Hepatocyte (in vitro differentiated cells): ENCODE data around the gene MANBA. TPM values are rescaled to one million over a fixed set of nuclear protein-coding genes. Genes with fewer than 3 reads are reported as not detected.

Experiments used
- DNase-seq: peaks from one replicate; pipeline ENCODE4 v3.0.0-alpha.2; 2016; ENCODE audit warnings: low spot score
- H2AFZ ChIP-seq: fragments of 200-600 bp; sonication (generic); 2 replicates; pipeline ENCODE4 v1.6.0; 2016; ENCODE audit warnings: antibody characterized with exemption, mild to moderate bottlenecking
- H3K27ac ChIP-seq: fragments of 200-600 bp; sonication (generic); 2 replicates; pipeline ENCODE4 v1.5.1; 2016; ENCODE audit warnings: mild to moderate bottlenecking
- H3K27me3 ChIP-seq: fragments of 200-600 bp; sonication (generic); 2 replicates; pipeline ENCODE4 v1.6.1; 2016
- H3K36me3 ChIP-seq: fragments of 200-600 bp; sonication (generic); replicated peaks from 2 replicates; pipeline ENCODE4 v1.5.1; 2016; ENCODE audit warnings: low read depth; ENCODE audit not compliant: insufficient read depth
- H3K4me1 ChIP-seq: fragments of 200-600 bp; sonication (generic); 2 replicates; pipeline ENCODE4 v1.5.1; 2016; ENCODE audit warnings: mild to moderate bottlenecking, moderate library complexity; ENCODE audit not compliant: insufficient read depth
- H3K4me2 ChIP-seq: fragments of 200-600 bp; sonication (generic); 2 replicates; pipeline ENCODE4 v1.6.0; 2016
- H3K4me3 ChIP-seq: fragments of 200-600 bp; sonication (generic); 2 replicates; pipeline ENCODE4 v1.5.1; 2016; ENCODE audit warnings: mild to moderate bottlenecking
- H3K79me2 ChIP-seq: fragments of 200-600 bp; sonication (generic); 2 replicates; pipeline ENCODE4 v1.6.0; 2017; ENCODE audit warnings: mild to moderate bottlenecking
- H3K9me2 ChIP-seq: fragments of 200-600 bp; sonication (generic); replicated peaks from 2 replicates; pipeline ENCODE4 v1.6.0; 2017; ENCODE audit warnings: mild to moderate bottlenecking; ENCODE audit not compliant: insufficient read depth
- H3K9me3 ChIP-seq: fragments of 200-600 bp; sonication (generic); 2 replicates; pipeline ENCODE4 v1.5.1; 2016; ENCODE audit warnings: low read depth, mild to moderate bottlenecking
- H4K20me1 ChIP-seq: fragments of 200-600 bp; sonication (generic); 2 replicates; pipeline ENCODE4 v1.6.0; 2016; ENCODE audit warnings: mild to moderate bottlenecking; ENCODE audit not compliant: insufficient read depth, poor library complexity, severe bottlenecking
- CTCF ChIP-seq: fragments of 200-600 bp; sonication (generic); IDR thresholded peaks from 2 replicates; pipeline ENCODE4 v1.5.1; 2016; ENCODE audit warnings: antibody characterized with exemption, mild to moderate bottlenecking; ENCODE audit not compliant: poor library complexity
- EZH2 ChIP-seq: fragments of 200-600 bp; sonication (generic); IDR thresholded peaks from 2 replicates; pipeline ENCODE4 v1.6.1; 2016; ENCODE audit warnings: antibody characterized with exemption, mild to moderate bottlenecking, borderline replicate concordance
- EZH2phosphoT487 ChIP-seq: fragments of 200-600 bp; sonication (generic); IDR thresholded peaks from one replicate; pipeline ENCODE4 v1.6.1; 2018; ENCODE audit warnings: antibody characterized with exemption, mild to moderate bottlenecking, low read depth, moderate library complexity; ENCODE audit not compliant: unreplicated experiment, severe bottlenecking
- WGBS: methylation state at CpG from one replicate; pipeline ENCODE4 v1.1.6; 2016; ENCODE audit warnings: low lambda C conversion rate; ENCODE audit errors: missing lambda C conversion rate; 5-methylcytosine and 5-hydroxymethylcytosine counted together
- polyA plus RNA-seq: library from polyadenylated mRNA; unstranded; fragments of >200 nt; fragmentation: Nextera tagmentation; extraction: Ambion mirVana; gene quantifications from 2 replicates; pipeline ENCODE4 v1.2.1, GENCODE V29; 2016
- total RNA-seq: library from RNA; depleted of rRNA; stranded (reverse); fragments of >200 nt; gene quantifications from 2 replicates; pipeline ENCODE4 v1.2.3, GENCODE V29; 2014

The MANBA gene
- total and polyA plus RNA-seq, 2 experiments from 2014 or later = 52.0 to 98.1 TPM

- no peaks in the 10 kb centered on the region for H3K9me3 ChIP-seq
- H3K79me2 ChIP-seq = peaks cover 82% of the 10 kb centered on the region
- H3K4me2 ChIP-seq = no peak overlapping the region
- no peak overlapping the region for H3K4me3 ChIP-seq
- no peaks in the 10 kb centered on the region for H3K36me3 ChIP-seq
- TF ChIP-seq EZH2 = no peak
- no peak for TF ChIP-seq CTCF
- no peak for TF ChIP-seq EZH2phosphoT487
- H3K9me2 ChIP-seq = no peaks in the 10 kb centered on the region
- no peaks in the 10 kb centered on the region for H4K20me1 ChIP-seq
- 75% methylated on average over 11 of the region's 11 CpGs for WGBS
- peak; percentile 33 for DNase-seq
- no peak overlapping the region for H2AFZ ChIP-seq
- no peaks in the 10 kb centered on the region for H3K27me3 ChIP-seq
- H3K27ac ChIP-seq = peak overlapping the region; percentile 92
- peaks cover 32% of the 10 kb centered on the region for H3K4me1 ChIP-seq
Observed at GRCh38 chr4:102736636-102737549, 23.9 kb downstream of the MANBA start.

GRCh38 chr4:102735582-102735981 lies 25.2 kb downstream of the MANBA start:
- no peaks in the 10 kb centered on the region for H3K36me3 ChIP-seq
- H3K4me2 ChIP-seq = peak overlapping the region; percentile 33
- TF ChIP-seq CTCF = no peak
- TF ChIP-seq EZH2 = no peak
- TF ChIP-seq EZH2phosphoT487 = no peak
- H4K20me1 ChIP-seq = no peaks in the 10 kb centered on the region
- peak overlapping the region; percentile 92 for H3K27ac ChIP-seq
- H3K9me2 ChIP-seq = no peaks in the 10 kb centered on the region
- H3K27me3 ChIP-seq = no peaks in the 10 kb centered on the region
- no peak for DNase-seq
- H3K4me3 ChIP-seq = no peak overlapping the region
- H3K79me2 ChIP-seq = peaks cover 81% of the 10 kb centered on the region
- 38% methylated on average over 1 of the region's 1 CpG for WGBS
- H3K9me3 ChIP-seq = no peaks in the 10 kb centered on the region
- H2AFZ ChIP-seq = no peak overlapping the region
- peaks cover 32% of the 10 kb centered on the region for H3K4me1 ChIP-seq

- DNase-seq = peak; percentile 39
- Histone ChIP-seq H2AFZ (no peak overlapping the region), H3K9me3 (no peaks in the 10 kb centered on the region), H3K27me3 (no peaks in the 10 kb centered on the region), H3K79me2 (peaks cover 73% of the 10 kb centered on the region), H3K4me3 (no peak overlapping the region), H3K4me2 (no peak overlapping the region), H3K36me3 (no peaks in the 10 kb centered on the region), H3K27ac (peak overlapping the region; percentile 92), H4K20me1 (no peaks in the 10 kb centered on the region), H3K4me1 (peaks cover 35% of the 10 kb centered on the region), H3K9me2 (no peaks in the 10 kb centered on the region)
- WGBS = 75% methylated on average over 5 of the region's 5 CpGs
- TF ChIP-seq EZH2phosphoT487 (no peak), EZH2 (no peak), CTCF (no peak)
Observed at GRCh38 chr4:102734591-102735385, 26.0 kb downstream of the MANBA start.
